DND-41 (cell line): ENCODE measurements around the gene GANAB.

Source experiments
- EZH2 ChIP-seq: IDR thresholded peaks from 3 replicates; pipeline ENCODE4 v1.6.1; 2012; ENCODE audit warnings: borderline replicate concordance, low read depth, mild to moderate bottlenecking, moderate library complexity, low read length, inconsistent platforms; ENCODE audit not compliant: severe bottlenecking
- TF ChIP-seq, protein P1 (sequence below): IDR thresholded peaks from 2 replicates; pipeline ENCODE4 v1.5.1; 2012; ENCODE audit warnings: borderline replicate concordance, low read length, moderate library complexity, mild to moderate bottlenecking; ENCODE audit not compliant: poor library complexity, severe bottlenecking; ENCODE audit errors: extremely low read depth

DNA sequence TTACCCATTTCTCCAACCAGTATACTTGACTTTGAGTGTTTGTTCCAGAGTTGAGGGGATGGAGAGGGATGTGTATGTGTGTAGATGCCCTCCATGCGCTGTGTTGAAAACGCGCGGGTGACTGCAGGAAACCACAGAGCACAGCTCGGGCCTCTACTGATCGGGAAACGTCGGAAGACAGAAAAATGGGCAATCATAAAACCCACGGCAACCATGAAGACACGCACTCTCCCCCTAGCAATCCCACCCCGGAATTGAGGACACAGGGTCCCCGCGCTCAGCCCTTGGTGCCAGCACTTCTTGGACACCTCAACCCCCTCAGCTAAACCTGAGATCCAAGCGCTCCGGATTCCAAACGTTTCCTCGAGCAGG, 24.8 kb upstream of the GANAB start:
- TF ChIP-seq, protein P1, sequence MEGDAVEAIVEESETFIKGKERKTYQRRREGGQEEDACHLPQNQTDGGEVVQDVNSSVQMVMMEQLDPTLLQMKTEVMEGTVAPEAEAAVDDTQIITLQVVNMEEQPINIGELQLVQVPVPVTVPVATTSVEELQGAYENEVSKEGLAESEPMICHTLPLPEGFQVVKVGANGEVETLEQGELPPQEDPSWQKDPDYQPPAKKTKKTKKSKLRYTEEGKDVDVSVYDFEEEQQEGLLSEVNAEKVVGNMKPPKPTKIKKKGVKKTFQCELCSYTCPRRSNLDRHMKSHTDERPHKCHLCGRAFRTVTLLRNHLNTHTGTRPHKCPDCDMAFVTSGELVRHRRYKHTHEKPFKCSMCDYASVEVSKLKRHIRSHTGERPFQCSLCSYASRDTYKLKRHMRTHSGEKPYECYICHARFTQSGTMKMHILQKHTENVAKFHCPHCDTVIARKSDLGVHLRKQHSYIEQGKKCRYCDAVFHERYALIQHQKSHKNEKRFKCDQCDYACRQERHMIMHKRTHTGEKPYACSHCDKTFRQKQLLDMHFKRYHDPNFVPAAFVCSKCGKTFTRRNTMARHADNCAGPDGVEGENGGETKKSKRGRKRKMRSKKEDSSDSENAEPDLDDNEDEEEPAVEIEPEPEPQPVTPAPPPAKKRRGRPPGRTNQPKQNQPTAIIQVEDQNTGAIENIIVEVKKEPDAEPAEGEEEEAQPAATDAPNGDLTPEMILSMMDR, result no peak
- no peak for TF ChIP-seq EZH2
